Muscle layer of colon (tissue), 2 donors: ENCODE results near the gene ARHGAP23.

Experiments
- H3K27ac ChIP-seq: one replicate; pipeline ENCODE4 v1.7.0; 2013; ENCODE audit warnings: low read depth, mild to moderate bottlenecking, low read length, moderate library complexity
- H3K27me3 ChIP-seq, 2 donors: one replicate each; pipeline ENCODE4 v1.7.0; 2013; ENCODE audit warnings: low read length in 2 of 2, mild to moderate bottlenecking in 2 of 2; ENCODE audit not compliant: insufficient read depth in 2 of 2, control insufficient read depth in 1 of 2
- H3K36me3 ChIP-seq: one replicate; pipeline ENCODE4 v1.7.0; 2013; ENCODE audit warnings: mild to moderate bottlenecking, low read length; ENCODE audit not compliant: insufficient read depth
- H3K4me1 ChIP-seq: one replicate; pipeline ENCODE4 v1.7.0; 2013; ENCODE audit warnings: mild to moderate bottlenecking, low read length; ENCODE audit not compliant: insufficient read depth
- H3K4me3 ChIP-seq, 2 donors: one replicate each; pipeline ENCODE4 v1.7.0; 2013; ENCODE audit warnings: low read length in 2 of 2, low read depth in 1 of 2, mild to moderate bottlenecking in 1 of 2, moderate library complexity in 1 of 2
- H3K9ac ChIP-seq: one replicate; pipeline ENCODE4 v1.7.0; 2013; ENCODE audit warnings: low read length
- H3K9me3 ChIP-seq: one replicate; pipeline ENCODE4 v1.7.0; 2013; ENCODE audit warnings: mild to moderate bottlenecking, low read length
- donor health status: abdominal sarcoma.
- donor health status: Adenocarcinoma of cecum.

The ARHGAP23 gene

DNA sequence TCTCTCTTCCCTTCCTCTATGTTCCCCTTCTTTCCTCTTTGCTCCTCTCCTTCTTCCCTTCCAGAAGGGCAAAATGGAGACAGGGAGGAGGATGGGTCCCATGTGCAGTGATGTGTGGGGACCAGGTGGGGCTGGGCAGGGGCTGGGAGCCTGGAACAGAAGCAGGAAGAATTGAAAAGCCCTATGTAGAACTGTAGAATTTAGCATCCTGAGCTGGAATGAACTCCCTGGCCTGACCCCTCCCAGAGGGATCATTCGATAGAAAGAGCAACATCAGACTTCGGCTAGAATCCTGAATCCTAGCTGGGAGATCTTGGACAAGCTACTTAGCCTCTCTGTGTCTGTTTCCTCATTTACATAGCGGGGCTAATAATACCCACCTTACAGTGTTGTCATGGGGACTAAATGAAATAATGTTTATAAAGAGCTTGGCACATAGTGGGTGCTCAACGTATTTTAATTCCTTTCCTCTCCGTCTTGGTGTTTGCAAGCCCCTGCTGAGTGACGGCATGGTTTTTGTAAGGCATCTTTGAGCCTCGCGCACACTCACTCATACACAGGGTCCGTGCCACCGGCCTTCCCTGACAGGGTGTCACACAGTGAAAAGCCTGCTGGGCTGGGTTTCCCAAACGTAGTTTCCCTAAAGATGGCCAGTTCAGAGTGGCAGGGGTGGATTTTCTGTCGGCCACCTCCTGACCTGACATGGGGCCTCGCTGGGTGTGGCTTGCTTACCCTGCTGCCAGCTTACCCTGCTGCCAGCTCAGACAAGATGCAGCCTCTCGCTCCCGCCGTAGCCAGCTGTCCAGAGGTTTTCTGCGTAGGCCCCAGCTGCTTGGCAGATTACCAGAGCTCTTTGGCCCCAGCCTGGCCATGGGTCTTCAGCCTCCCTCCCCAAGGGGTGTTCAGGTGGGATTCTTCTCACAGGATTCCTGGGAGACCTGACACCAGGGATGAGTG, 6.1 kb upstream of the ARHGAP23 start:
- H3K9ac ChIP-seq = peak overlapping the region; percentile 31
- peaks cover 0 to 5% of the 10 kb centered on the region in 2 donors for H3K27me3 ChIP-seq
- peak overlapping the region; percentile 64 for H3K27ac ChIP-seq
- H3K9me3 ChIP-seq = no peaks in the 10 kb centered on the region
- no peaks in the 10 kb centered on the region for H3K36me3 ChIP-seq
- H3K4me1 ChIP-seq = peaks cover 52% of the 10 kb centered on the region
- H3K4me3 ChIP-seq = peak overlapping the region in 1 of 2 donors; percentile 15

DNA sequence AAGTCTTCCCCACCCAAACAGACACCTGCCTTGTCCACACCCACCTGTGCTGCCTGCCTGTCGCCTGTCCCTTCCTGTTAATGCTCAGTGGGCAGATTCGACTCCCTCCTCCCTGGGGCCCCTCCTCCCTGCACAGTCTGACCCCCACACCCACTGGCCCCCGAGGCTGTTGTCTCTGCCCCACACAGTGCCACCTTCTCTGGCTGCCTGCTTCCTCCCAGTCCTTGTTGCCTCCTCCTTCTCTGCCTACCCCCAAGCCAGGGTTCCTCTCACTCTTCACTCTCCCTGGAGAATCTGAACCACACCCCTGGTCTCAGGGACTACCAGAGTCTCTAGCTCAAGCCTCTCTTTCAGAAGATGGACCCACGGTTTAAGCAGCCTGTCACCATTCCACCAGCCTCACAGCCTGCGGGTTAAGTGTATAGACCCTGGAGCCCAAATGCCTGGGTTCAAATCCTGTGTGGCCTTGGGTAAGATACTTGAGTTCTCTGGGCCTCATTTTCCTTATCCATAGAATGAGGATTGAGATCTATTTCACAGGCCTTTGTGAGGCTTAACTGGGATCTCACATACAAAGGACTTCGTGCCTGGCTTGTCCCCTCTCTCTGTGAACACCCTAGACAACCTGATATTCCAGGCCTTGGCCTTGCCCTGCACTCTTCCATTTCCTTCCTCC, 3.8 kb upstream of the ARHGAP23 start:
- H3K9ac ChIP-seq = no peak overlapping the region
- H3K27me3 ChIP-seq = no peaks in the 10 kb centered on the region
- H3K4me1 ChIP-seq = peaks cover 59% of the 10 kb centered on the region
- no peak overlapping the region for H3K4me3 ChIP-seq
- no peaks in the 10 kb centered on the region for H3K9me3 ChIP-seq
- H3K36me3 ChIP-seq = no peaks in the 10 kb centered on the region
- peak overlapping the region; percentile 32 for H3K27ac ChIP-seq

DNA sequence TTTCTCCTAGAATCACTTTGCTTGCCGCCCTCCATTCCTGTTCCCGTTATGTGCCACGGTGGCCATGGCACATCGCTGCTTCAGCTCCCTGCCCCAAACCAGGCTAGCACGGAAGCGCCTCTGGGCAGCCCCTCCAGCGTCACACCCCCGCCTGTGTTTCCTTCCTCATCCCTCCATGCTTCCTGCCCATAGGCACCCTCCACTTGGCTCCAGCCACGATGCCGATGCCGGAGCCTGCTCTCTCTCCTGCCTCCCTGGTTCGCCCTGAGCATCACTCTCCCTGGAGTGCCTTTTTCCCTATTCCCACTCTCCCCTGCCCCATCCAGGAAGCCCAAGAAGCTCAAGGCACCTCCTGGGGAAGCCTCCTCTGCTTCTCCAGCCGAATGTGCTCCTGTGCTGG, 3.2 kb upstream of the ARHGAP23 start:
- peaks cover 59% of the 10 kb centered on the region for H3K4me1 ChIP-seq

DNA sequence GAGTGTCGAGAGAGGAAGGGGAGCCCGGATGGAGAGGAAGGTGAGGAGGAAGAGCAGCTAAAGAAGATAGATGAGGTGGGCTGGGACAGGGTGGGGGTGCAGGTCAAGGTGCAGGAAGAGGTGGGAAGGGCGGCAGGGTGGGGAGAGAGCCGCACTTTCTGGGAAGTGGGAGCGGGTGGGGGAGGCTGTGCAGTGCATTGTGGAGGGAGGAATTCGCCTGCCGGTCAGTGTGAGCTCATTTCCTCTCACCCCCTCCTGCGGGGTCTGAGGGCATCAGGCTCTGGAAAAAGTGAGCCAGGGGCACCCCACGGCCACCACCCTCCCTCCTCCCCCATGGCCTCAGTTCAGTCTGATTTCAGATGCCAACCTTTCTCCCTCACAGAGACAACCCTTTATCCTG, 2.5 kb upstream of the ARHGAP23 start:
- Histone ChIP-seq H3K36me3 (no peaks in the 10 kb centered on the region), H3K4me3 (no peak overlapping the region), H3K27ac (peak overlapping the region; percentile 16), H3K9me3 (no peaks in the 10 kb centered on the region), H3K9ac (no peak overlapping the region), H3K27me3 (no peaks in the 10 kb centered on the region), H3K4me1 (peaks cover 59% of the 10 kb centered on the region)

More for the DNA sequence above, 3.2 kb upstream of the ARHGAP23 start:
- no peak overlapping the region for H3K4me3 ChIP-seq
- H3K27ac ChIP-seq = peak overlapping the region; percentile 32
- H3K36me3 ChIP-seq = no peaks in the 10 kb centered on the region
- H3K9me3 ChIP-seq = no peaks in the 10 kb centered on the region
- no peaks in the 10 kb centered on the region for H3K27me3 ChIP-seq
- no peak overlapping the region for H3K9ac ChIP-seq

DNA sequence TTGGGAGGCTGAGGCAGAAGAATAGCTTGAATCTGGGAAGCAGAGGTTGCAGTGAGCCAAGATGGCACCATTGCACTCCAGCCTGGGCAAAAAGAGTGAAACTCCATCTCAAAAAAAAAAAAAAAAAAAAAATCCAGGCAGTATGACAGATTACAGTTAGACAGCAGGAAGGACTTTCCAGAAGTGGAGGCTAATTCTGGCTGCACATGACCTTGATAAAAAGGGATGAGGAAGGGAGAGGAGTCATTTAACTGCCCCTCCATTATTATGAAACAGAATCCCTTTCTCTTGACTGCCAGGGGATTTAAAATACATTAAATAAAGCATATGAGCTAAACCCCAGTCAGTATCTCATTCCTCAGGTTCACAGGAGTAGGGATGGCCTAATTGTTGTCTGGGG, 1.8 kb upstream of the ARHGAP23 start:
- Histone ChIP-seq H3K27ac (peak overlapping the region; percentile 61), H3K4me1 (peaks cover 58% of the 10 kb centered on the region), H3K27me3 (no peaks in the 10 kb centered on the region), H3K9ac (no peak overlapping the region), H3K4me3 (no peak overlapping the region), H3K9me3 (no peaks in the 10 kb centered on the region), H3K36me3 (no peaks in the 10 kb centered on the region)

DNA sequence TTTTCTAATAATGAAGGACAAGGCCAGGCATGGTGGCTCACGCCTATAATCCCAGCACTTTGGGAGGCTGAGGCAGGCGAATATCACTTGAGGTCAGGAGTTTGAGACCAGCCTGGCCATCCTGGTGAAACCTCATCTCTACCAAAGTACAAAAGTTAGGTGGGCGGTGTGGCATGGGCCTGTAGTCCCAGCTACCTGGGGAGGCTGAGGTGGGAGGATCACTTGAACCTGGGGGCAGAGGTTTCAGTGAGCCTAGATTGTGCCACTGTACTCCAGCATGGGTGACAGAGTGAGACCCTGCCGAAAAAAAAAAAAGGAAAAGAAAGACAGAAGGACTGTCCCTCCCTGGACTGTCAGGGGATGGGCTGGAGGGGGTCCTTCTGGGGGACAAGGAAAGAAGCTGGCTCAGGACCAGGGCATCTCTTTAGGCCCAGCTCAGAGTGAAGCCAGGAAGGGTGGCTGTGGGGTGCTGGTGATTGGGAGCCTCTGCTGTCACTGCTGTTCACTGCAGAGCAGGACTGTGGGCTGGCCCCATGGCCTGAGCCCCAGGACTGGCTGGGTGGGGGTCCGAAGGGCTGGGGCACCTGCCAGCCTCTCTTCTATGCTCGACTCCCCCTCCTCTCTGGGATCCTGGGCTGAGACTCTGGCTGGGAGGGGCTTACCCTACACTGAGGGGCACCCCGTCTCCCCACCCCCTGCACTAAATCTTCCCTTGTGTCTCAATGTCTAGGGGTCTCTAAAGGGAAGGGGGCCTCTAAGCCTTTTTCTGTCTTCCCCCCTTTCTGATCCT, 909 bp upstream of the ARHGAP23 start:
- H3K27me3 ChIP-seq = no peaks in the 10 kb centered on the region
- peak overlapping the region; percentile 71 to 98 for H3K4me3 ChIP-seq
- peaks cover 49% of the 10 kb centered on the region for H3K4me1 ChIP-seq
- H3K9ac ChIP-seq = peak overlapping the region; percentile 47
- peak overlapping the region; percentile 93 for H3K27ac ChIP-seq
- H3K9me3 ChIP-seq = no peaks in the 10 kb centered on the region
- no peaks in the 10 kb centered on the region for H3K36me3 ChIP-seq

DNA sequence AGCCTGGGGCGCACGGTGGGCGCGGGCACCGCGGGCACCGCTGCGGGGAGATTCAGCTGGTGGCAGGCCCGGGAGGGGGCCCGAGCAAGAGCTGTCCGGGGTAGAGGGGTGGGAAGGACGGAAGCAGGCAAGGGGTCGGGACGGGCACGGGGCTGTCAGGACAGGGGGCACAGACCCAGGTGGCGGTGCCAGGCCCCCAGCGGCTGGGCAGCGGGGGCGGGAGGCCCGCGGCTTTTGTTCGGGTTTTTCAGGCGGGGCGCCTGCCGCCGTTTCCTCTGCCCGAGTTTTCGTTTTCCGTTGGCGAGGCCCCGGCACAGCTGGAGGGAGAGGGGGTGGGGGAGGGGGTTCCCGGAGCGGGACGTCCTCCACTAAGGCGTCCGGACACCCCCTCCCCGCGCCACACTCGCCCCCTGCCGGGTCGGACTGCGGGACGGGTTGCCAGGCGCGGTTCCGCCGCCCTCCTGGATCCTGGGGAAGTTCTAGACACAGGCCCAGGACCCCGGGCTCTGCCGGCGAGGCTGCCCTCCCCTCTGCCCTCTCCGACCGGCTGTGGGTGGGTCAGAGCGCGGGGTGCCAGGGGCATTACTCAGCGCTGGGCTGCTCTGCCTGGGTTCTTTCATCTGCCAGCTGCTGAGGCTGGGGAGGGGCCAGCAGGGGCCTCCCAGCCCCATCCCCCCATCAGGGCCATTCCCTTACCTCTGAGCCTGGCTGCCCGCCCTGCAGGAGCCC, 543 bp downstream of the ARHGAP23 start:
- peak overlapping the region; percentile 56 for H3K9ac ChIP-seq
- no peaks in the 10 kb centered on the region for H3K36me3 ChIP-seq
- H3K27ac ChIP-seq = peak overlapping the region; percentile 88
- no peaks in the 10 kb centered on the region for H3K9me3 ChIP-seq
- peaks cover 40% of the 10 kb centered on the region for H3K4me1 ChIP-seq
- no peaks in the 10 kb centered on the region for H3K27me3 ChIP-seq
- peak overlapping the region; percentile 59 to 98 for H3K4me3 ChIP-seq

DNA sequence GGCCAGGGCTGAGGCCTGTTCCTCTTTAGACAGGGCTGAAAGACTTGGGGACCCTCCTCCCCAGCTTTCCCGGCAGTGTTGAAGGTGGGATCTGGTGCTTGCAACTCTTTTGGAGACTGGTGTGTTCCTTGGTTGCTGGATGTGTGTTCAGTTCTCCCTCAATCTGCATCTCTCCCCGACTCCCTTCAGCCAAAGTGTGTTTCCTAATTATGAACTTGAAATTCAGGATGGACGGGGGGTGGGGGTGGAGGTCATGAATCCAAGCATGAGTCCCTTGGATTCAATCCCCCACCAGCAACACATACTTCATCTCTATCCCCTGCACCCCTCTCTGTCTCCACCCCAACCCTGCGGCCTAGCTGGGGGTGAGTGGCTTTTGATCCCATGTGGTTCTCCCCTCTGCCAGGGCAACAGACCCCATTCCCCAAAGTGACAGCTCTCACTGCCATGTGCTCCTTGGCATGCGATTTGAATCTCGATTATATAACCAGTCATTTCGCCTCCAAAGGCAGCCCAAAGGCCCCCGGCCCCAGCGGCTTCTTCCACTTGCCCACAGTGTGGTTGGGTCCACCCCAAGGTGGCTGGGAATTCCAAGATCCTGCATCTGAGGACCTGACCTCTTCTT, 1.3 kb downstream of the ARHGAP23 start:
- Histone ChIP-seq H3K4me3 (peak overlapping the region in 1 of 2 donors; percentile 59), H3K36me3 (no peaks in the 10 kb centered on the region), H3K9ac (peak overlapping the region; percentile 56), H3K27me3 (no peaks in the 10 kb centered on the region), H3K9me3 (no peaks in the 10 kb centered on the region), H3K4me1 (peaks cover 44% of the 10 kb centered on the region), H3K27ac (peak overlapping the region; percentile 88)

DNA sequence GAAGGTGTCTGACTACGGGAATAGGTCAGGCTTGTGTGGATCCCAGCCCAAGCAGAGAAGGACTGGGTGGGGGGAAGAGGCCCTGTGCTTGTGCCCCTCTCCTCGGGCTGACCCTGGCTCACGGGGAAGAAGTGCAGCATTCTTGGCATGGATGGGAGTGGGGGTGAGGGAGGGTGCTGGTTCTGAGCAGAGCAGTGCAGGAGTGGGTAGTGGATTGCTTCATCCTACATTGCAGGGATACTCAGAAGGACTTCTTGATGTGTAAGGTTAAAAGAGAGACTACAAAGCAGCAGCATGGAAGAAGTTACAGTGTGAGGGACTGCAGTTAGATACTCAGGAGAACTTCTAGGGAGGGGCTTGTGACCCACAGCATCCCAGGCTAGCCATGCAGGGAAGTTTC, 2.1 kb downstream of the ARHGAP23 start:
- no peaks in the 10 kb centered on the region for H3K36me3 ChIP-seq
- H3K9me3 ChIP-seq = no peaks in the 10 kb centered on the region
- H3K27ac ChIP-seq = peak overlapping the region; percentile 88
- no peaks in the 10 kb centered on the region for H3K27me3 ChIP-seq
- H3K4me1 ChIP-seq = peaks cover 51% of the 10 kb centered on the region
- peak overlapping the region; percentile 56 for H3K9ac ChIP-seq
- peak overlapping the region in 1 of 2 donors; percentile 59 for H3K4me3 ChIP-seq

DNA sequence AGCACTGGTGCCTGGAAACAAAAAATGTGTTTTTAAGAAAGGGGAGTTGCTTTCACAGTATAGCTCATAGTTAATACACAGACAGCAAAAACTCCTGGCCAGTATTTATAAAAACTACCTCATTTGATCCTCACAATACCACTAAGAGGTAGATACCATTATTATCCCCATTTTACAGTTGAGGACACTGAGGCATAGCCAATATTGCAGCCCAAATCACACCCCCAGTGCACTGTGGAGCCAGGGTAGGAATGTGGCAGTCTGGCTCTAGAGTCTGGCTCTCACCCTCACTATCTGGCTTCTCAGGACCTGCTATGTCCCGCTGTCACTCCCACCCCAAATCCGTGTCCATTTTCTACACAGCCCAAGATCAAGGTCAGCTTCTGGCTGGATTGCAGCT, 2.6 kb downstream of the ARHGAP23 start:
- Histone ChIP-seq H3K27ac (no peak overlapping the region), H3K9ac (no peak overlapping the region)

More for the DNA sequence above, 2.6 kb downstream of the ARHGAP23 start:
- no peak overlapping the region for H3K4me3 ChIP-seq
- peaks cover 54% of the 10 kb centered on the region for H3K4me1 ChIP-seq
- no peaks in the 10 kb centered on the region for H3K9me3 ChIP-seq
- no peaks in the 10 kb centered on the region for H3K27me3 ChIP-seq
- no peaks in the 10 kb centered on the region for H3K36me3 ChIP-seq
